ENCODE data around the gene SAMD10.
"Not testable (repeated sequence)": the region's sequence is repeated elsewhere in the genome, so short reads cannot be mapped to it uniquely, and the experiment has no call there.

The SAMD10 gene

DNA sequence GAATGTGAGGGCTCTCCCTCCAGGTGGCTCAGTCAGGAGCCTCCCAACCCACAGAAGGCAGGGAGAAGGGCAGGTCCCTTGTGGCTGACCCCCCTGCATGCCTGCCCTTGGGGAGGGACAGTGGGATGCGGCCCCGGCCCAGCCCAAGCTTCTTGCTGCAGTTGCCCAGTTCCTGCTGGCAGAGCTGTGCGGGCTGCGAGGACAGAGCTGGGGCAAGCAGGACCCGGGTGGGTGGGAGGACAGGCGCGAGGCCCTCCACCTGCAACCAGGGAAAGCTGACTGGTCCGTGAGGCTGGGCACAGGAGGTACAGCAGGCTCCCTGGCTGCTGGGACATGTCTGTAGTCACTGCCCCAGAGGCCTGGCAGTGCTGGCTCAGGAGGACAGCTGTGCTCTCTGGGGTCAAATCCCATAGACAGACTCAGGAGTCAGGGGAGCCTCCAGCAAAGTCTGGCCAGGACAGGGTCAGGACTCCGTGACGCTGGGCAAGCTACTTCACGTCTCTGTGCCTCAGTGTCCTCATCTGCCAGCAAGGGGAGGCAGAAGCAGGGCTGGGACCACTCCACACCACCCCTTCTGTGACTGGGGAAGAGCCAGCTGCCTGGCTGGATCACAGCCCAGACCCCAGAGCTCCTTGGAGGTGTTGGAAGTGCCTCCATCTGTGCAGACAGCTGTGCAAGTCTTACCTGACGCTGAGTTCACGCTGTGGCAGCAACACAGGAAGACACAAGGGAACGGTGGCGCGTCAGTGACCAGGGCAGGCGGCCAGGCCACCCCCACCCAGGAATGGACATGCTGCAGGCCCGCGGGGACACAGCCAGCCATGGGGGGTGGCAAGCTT is 36.3 kb downstream of the SAMD10 start:
- DNase-seq (ENCODE audit: low read depth in 1 of 2, low spot score in 1 of 2): no peak

- no peak for DNase-seq (ENCODE audit: low read depth in 1 of 2, low spot score in 1 of 2)
Observed at GRCh38 chr20:63942250-63942951, 37.0 kb downstream of the SAMD10 start.

GRCh38 chr20:63941282-63942081 is 38.0 kb downstream of the SAMD10 start:
- no peak for DNase-seq (ENCODE audit: low read depth in 1 of 2, low spot score in 1 of 2)

GRCh38 chr20:63940472-63941266 is 38.8 kb downstream of the SAMD10 start:
- DNase-seq (ENCODE audit: low read depth in 1 of 2, low spot score in 1 of 2): no peak

DNA sequence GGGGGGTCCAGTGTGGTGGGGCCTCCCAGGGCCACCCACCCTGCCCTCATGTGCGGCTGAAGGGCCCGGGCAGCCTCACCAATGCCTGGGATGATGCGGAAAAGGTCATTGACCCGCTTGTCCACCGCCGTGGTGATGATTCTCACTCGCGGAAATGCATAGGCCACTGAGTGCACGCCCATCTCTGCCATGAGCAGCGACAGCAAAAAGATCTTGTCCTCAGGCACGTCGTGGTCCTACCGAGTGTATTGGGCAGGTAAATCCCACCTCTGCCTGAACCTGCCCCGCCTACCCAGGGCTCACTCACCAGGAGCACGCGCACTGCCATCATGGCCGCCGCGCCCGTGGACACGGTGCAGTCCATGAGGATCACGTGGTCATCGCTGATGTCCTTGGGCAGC is 39.4 kb downstream of the SAMD10 start:
- DNase-seq (ENCODE audit: low read depth in 1 of 2, low spot score in 1 of 2): no peak

- no peak for DNase-seq (ENCODE audit: low read depth in 1 of 2, low spot score in 1 of 2)
Observed at GRCh38 chr20:63939061-63939935, 40.1 kb downstream of the SAMD10 start.

GRCh38 chr20:63937596-63937995 is 41.8 kb downstream of the SAMD10 start:
- DNase-seq (ENCODE audit: low read depth in 1 of 2, low spot score in 1 of 2): no peak

GRCh38 chr20:63935447-63935846 is 44.0 kb downstream of the SAMD10 start:
- DNase-seq (ENCODE audit: low read depth in 1 of 2, low spot score in 1 of 2): no peak

- no peak for DNase-seq (ENCODE audit: low read depth in 1 of 2, low spot score in 1 of 2)
Observed at GRCh38 chr20:63934271-63935068, 45.0 kb downstream of the SAMD10 start.

DNA sequence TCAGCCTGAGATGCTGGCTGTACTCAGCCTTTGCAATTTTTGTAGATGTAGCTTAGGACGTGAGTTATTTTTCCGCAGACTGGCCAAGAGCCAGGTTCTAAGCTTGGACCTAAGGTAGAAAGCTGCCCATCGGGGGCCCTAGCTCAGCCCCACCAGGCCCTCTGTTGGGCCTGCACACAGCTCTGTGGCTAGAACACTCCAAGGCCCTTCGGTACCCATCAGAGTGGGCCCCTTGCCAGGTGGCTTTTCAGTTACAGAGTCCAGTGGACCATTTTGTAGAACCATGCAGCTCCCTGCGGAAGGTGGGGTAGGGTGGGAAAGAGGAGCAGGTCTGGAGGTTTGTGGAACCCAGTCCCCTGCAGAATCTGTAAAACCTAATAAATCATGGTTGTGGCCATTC is 45.8 kb downstream of the SAMD10 start:
- DNase-seq (ENCODE audit: low read depth in 1 of 2, low spot score in 1 of 2): no peak

GRCh38 chr20:63932606-63933160 is 46.8 kb downstream of the SAMD10 start:
- DNase-seq (ENCODE audit: low read depth in 1 of 2, low spot score in 1 of 2): no peak

DNA sequence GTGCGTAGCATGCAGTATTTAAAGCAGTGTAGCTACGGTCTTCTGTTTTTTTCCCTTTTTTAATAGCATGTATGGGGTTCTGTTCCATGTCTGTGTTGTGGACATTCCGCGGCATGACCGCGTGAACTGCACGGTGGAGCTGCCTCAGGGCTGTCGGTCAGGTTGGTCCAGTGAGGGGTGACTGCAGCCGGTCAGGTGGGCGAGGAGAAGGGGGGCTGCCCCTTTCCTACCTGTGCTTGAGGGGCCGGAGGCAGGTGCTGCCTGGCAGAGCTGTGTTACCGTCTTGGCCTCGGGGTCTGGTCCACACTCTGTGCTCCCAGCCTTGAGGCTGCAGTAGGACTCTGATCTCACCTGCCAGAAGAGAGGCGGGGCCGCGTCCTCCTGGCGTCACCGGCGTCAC is 47.7 kb downstream of the SAMD10 start:
- no peak for DNase-seq (ENCODE audit: low read depth in 1 of 2, low spot score in 1 of 2)

- no peak for DNase-seq (ENCODE audit: low read depth in 1 of 2, low spot score in 1 of 2)
Observed at GRCh38 chr20:63930971-63931553, 48.4 kb downstream of the SAMD10 start.

DNA sequence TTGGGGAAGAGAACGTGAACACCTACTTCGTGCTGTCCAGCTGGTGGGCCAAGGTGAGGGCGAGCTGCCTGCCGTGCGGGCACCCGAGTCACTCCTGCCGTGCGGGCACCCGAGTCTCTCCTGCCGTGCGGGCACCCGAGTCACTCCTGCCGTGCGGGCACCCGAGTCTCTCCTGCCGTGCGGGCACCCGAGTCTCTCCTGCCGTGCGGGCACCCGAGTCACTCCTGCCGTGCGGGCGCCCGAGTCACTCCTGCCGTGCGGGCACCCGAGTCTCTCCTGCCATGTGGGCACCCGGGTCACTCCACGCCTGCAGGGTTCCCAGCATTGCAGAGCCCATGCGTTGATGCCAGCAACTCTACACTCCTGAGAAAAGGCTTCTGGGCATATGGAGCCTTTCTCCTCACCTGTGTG is 50.0 kb downstream of the SAMD10 start:
- DNase-seq (ENCODE audit: low read depth in 1 of 2, low spot score in 1 of 2): not testable (repeated sequence)

- no peak for DNase-seq (ENCODE audit: low read depth in 1 of 2, low spot score in 1 of 2)
Observed at GRCh38 chr20:63929071-63929470, 50.4 kb downstream of the SAMD10 start.

- DNase-seq (ENCODE audit: low read depth in 1 of 2, low spot score in 1 of 2): no peak
Observed at GRCh38 chr20:63926298-63926697, 53.1 kb downstream of the SAMD10 start.

DNA sequence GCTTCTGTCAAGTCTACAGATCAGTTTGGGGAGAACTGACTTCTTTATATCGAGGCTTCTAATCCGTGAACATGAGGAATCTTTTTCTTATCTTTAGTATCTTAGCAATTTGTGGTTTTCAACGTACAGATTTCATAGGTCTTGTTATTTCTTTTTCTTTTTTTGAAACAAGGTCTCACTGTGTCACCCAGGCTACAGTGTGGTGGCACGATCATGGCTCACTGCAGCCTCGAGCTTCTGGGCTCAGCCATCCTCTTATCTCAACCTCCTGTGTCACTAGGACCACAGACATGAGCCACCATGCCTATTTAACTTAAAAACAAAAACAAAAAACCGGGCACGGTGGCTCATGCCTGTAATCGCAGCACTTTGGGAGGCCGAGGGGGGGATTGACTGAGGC is 55.2 kb downstream of the SAMD10 start:
- no peak for DNase-seq (ENCODE audit: low read depth in 1 of 2, low spot score in 1 of 2)

Data from activated CD4-positive, alpha-beta T cell treated with anti-CD3 and anti-CD28 coated beads, Interleukin-2, amount 50 U/mL, for 24 hours (primary cell).